ENCODE measurements around the gene KCTD17.

The KCTD17 gene

GRCh38 chr22:37051391-37052385 is at the start of gene KCTD17:
Gene KCTD17, plus strand, starts transcription at chr22:37051742. Its CDS starts 19 bp downstream, at chr22:37051761.
- peak; percentile 66 to 78 for DNase-seq (ENCODE audit: low read depth in 2 of 2)

GRCh38 chr22:37001826-37002225 is 49.7 kb upstream of the KCTD17 start:
- no peak for DNase-seq (ENCODE audit: low read depth in 2 of 2)

GRCh38 chr22:37002633-37003032 is 48.9 kb upstream of the KCTD17 start:
- DNase-seq (ENCODE audit: low read depth in 2 of 2), result no peak

DNA sequence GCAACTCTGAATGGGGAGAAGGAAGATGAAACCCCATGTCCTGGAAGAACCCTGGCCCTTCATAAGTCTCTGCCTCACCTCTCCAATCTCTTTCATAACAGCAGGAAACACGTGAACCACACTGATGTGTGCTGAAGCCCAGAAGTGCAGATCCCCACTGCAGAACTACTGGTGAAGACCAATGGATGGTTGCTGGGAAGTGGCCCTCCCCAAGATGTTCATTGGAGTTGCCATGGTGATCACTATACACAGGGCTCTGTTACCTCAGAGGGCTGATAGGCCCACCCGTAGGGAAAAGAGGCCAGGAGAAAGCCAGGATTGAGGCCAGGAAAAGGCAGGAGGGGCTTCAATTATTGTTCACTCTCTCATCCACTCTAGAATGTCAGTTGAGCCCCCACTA is 43.9 kb upstream of the KCTD17 start:
- no peak for DNase-seq (ENCODE audit: low read depth in 2 of 2)

- no peak for DNase-seq (ENCODE audit: low read depth in 2 of 2)
Observed at GRCh38 chr22:37008365-37008764, 43.2 kb upstream of the KCTD17 start.

GRCh38 chr22:37009490-37009889 is 42.1 kb upstream of the KCTD17 start:
- no peak for DNase-seq (ENCODE audit: low read depth in 2 of 2)

DNA sequence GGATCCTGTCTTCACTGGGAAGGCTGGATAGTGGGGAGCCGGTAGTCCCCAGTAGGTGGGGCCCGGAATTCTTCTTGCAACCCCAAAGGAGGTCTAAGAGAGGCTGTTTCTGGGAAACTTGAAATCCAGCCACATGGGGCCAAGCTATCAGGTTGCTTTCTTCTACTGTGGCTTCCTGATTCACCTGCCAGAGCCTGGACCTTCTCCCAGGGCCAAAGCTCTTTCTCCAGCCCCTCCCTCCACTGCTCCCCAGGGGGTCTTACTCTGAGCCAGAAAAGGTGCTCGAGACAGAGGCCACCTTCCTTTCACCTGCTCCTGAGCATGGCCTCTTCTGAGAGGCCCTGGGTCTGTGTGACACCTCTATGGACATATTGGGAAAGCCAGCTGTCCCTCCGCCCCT is 41.4 kb upstream of the KCTD17 start:
- no peak for DNase-seq (ENCODE audit: low read depth in 2 of 2)

DNA sequence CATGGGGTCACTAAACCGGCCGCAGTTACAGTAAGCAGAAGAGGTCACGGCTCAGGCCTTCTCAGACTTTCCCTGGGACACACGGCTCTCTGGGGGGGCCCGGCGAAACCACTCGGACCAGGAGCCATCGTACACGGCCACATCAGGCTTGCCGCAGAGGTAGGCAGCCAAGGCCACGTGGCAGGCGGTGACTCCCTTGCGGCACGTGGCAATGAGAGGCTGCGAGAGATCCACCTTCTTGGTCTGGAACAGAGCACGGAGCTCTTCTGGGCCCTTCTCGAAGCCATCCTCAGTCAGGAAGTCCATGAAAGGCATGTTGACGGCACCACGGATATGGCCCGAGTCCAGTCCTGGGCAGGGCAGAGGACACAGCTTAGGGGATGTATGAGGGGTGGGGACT is 40.6 kb upstream of the KCTD17 start:
- DNase-seq (ENCODE audit: low read depth in 2 of 2), result no peak

DNA sequence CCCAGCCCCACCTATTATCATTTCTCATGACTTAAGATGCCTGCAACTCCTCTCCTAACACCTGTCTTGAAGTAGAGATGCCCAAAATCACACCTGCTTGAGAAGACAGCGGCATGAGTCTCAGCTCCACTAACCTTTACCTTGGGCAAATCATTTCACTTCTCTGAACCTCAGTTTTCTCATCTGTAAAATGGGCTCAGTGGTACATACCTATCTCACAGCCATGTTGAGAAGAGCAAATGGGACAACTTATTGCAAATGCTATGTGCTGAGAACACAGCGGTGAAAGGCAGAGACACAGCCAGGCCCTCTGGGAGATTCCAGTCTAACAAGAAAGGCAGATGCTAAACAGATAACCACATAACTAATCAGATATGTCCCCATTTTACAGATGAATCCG is 40.1 kb upstream of the KCTD17 start:
- DNase-seq (ENCODE audit: low read depth in 2 of 2), result no peak

GRCh38 chr22:37012262-37012904 is 39.2 kb upstream of the KCTD17 start:
- no peak for DNase-seq (ENCODE audit: low read depth in 2 of 2)

DNA sequence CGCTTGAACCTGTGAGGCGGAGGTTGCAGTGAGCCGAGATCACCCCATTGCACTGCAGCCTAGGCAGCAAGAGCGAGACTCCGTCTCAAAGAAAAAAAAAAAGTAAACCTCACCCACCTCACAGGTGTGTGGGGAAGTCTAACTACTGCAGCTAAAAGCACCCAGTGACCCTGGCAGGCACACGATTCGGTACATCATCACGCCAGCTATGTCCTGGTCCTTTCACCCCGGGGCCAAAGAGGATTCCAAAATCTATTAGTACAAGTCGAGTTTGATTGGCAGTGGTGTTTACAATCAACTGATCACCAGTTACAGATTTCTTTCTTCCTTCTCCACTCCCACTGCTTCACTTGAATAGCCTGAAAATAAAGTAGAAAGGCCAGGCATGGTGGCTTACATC is 38.6 kb upstream of the KCTD17 start:
- DNase-seq (ENCODE audit: low read depth in 2 of 2), result no peak

DNA sequence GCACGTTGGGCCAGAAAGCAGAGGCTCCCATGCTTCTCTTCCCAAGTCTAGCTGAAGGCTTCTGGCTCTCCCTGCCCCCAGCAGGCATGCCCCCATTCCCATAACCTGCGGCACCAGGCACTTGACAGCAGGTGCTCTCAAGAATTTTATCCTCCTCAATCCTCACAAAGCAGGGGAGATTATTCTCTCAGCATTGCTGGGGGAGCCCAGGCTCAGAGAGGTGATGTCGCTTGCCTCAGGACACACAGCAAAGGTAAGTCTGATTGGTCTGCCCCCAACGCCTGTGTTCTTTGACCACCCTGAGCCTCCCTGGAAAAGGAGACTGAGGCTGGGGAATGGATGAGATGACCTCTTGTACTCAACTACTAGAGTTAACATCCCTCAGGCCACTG is 37.1 kb upstream of the KCTD17 start:
- DNase-seq (ENCODE audit: low read depth in 2 of 2), result no peak

GRCh38 chr22:37014835-37015586 is 36.5 kb upstream of the KCTD17 start:
- no peak for DNase-seq (ENCODE audit: low read depth in 2 of 2)

GRCh38 chr22:37015587-37015878 is 36.0 kb upstream of the KCTD17 start:
- no peak for DNase-seq (ENCODE audit: low read depth in 2 of 2)

GRCh38 chr22:37016134-37016910 is 35.2 kb upstream of the KCTD17 start:
- DNase-seq (ENCODE audit: low read depth in 2 of 2), result no peak

- no peak for DNase-seq (ENCODE audit: low read depth in 2 of 2)
Observed at GRCh38 chr22:37017356-37017755, 34.2 kb upstream of the KCTD17 start.

DNA sequence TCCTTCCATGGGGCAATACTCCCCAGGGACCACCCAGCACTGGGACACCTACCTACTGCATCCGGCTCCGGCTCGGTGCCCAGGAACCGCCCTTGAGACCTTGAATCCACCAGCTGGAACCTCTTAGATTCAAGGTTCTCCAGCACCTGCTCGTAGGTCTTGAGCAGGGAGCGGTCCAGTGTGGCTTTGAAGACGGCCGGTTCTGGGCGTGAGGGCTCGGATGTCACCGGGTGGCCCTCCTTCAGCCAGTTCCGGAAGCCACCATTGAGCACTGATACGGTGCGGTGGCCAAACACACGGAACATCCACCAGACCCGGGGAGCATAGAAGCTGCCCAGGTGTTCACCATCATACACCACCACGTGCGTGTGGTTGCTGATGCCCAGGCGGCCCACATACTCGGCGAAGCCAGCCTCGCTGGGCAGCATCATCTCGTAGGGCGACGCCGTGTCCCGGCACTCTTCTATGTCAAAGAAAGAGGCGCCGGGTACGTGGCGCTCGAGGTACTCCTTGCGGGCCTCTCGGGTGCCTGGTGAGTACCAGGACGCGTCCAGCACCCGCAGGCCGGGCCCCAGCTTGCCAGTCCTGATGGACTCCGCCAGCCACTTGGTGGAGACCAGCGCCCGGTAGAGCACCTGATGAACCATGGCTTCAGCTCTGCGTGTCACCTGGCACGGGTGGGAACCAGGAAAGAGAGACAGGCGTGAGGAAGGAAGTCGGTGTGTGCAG is 33.3 kb upstream of the KCTD17 start:
- DNase-seq (ENCODE audit: low read depth in 2 of 2), result no peak

DNA sequence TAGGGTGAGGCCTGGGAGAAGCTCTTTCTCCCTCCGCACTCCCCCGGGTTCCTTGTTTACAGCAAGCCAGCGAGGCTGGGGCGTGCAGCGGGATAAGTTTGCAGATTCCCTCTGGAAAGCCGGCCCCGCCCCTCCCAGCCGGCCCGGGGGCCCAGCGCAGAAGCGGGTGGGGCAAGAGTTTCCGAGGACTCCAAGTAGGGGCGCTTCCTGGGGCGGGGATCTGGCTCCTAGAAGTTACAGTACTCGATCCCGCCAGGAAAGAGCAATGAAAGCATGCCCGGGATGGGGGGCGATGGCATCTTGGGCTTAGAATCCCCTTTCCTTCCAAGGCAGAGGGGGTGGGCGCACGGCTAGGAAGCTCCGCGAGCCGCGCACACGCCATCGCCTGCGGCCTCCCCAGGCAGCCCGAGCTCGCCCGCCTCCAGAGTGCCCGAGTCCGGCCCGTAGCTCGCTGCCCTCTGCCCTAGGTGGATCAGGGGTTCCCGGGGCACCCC is 32.7 kb upstream of the KCTD17 start:
- no peak for DNase-seq (ENCODE audit: low read depth in 2 of 2)

DNA sequence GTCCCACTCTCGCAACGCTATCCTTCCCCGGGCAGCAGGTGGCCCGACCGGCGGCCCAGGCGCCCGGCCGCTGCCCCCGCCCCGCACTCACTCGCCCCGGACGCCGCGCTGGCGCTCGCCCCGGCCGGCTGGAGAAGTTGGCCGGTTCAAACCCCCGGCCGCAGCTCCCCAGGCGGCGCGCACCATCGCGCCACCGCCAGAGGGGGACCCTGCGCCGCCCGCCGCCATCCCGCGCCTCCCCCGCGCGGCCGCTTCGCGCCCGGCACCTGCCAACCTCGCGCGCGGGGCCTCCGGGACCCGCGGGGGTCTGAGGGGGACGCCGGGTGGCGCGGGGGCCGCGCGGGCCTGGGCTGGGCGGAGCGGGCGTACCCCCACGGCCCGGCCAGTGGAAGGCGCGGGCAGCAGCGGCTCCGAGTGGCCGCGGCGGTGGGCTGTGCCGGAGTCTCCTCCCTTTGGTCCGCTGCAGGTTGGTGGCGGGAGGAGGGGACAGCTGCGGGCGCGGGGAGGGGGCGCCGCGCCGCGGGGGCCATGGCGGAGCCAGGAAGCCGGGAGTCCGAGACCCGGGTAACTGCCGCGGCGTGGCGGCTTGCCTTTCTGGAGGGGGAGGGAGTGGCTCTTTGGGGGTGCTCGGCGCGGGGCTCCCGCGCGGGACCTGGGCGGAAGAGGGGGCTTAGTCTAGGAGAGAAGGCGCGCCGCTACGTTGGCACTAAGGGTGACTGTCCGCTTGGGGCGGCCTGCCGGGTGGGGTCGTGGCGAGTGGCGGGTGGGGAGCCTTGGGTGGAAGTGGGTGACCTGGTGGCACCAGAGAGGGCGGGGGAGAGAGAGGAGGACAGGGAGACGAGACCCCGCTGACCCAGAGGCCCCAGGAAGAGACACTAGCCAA is 32.0 kb upstream of the KCTD17 start, which contains the start of the genes MPST and TST:
TSS of gene MPST (plus strand) at position 434 of the 883 bp plus-strand sequence. CDS start at position 529, 95 bp downstream.
TSS of gene TST (minus strand) at position 139 of the 883 bp plus-strand sequence. CDS start 715 bp downstream, outside the sequence.
- peak in 1 of 2 donors; percentile 31 for DNase-seq (ENCODE audit: low read depth in 2 of 2)

DNA sequence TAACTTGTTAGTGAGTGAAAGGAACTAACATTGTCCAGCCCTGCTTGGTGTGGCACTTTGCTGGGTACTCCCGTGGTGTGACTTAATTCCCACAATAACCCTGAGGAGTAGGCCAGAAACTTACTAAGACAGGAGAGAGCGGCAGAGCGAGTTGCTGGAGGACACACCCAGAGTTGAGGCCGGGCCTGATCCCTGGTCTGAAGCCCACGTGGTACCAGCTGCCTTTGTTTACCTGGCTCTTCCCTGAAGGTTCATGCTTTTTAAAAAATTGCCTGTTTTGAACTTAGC is 31.4 kb upstream of the KCTD17 start:
- no peak for DNase-seq (ENCODE audit: low read depth in 2 of 2)

Data from stimulated activated CD4-positive, alpha-beta T cell treated with anti-CD3 and anti-CD28 coated beads, Interleukin-1b, Interleukin-23, amount 100 ng/mL, for 4 hours (primary cell).